Skeletal muscle tissue (tissue), 4 donors: ENCODE results near the gene PLEKHD1. TPM values are rescaled to one million over a fixed set of nuclear protein-coding genes. Genes with fewer than 3 reads are reported as not detected.
A peak's percentile ranks its signal among the peaks of the same experiment; 100 is the strongest.

Experiments used
- H3K27ac ChIP-seq: one replicate; pipeline ENCODE4 v1.7.0; 2013; ENCODE audit warnings: mild to moderate bottlenecking, low read depth, low read length, inconsistent platforms
- H3K27me3 ChIP-seq, 3 donors: one replicate each; pipeline ENCODE4 v1.7.0; 2013; ENCODE audit warnings: low read length in 3 of 3; ENCODE audit not compliant: control insufficient read depth in 3 of 3, insufficient read depth in 3 of 3
- H3K36me3 ChIP-seq, 3 donors: one replicate each; pipeline ENCODE4 v1.7.0; 2013; ENCODE audit warnings: low read length in 3 of 3; ENCODE audit not compliant: control insufficient read depth in 3 of 3, insufficient read depth in 3 of 3
- H3K4me1 ChIP-seq, 3 donors: one replicate each; pipeline ENCODE4 v1.7.0; 2013; ENCODE audit warnings: low read length in 3 of 3, mild to moderate bottlenecking in 3 of 3; ENCODE audit not compliant: control insufficient read depth in 3 of 3, insufficient read depth in 3 of 3
- H3K4me3 ChIP-seq, 3 donors: one replicate each; pipeline ENCODE4 v1.7.0; 2013; ENCODE audit warnings: low read length in 3 of 3
- H3K9ac ChIP-seq, 3 donors: one replicate each; pipeline ENCODE4 v1.7.0; 2013; ENCODE audit warnings: low read length in 3 of 3, mild to moderate bottlenecking in 3 of 3, moderate library complexity in 2 of 3, low read depth in 1 of 3
- H3K9me3 ChIP-seq, 3 donors: one replicate each; pipeline ENCODE4 v1.7.0; 2013; ENCODE audit warnings: low read length in 3 of 3; ENCODE audit not compliant: control insufficient read depth in 3 of 3
- total RNA-seq: library from RNA; depleted of rRNA; stranded (reverse); fragments of >200 nt; gene quantifications from one replicate; pipeline ENCODE4 v1.2.3, GENCODE V29; 2014
- donor health status: Osteomylitis.

The PLEKHD1 gene
- total RNA-seq, 1 donor from 2014 or later, result under 0.01 TPM

DNA sequence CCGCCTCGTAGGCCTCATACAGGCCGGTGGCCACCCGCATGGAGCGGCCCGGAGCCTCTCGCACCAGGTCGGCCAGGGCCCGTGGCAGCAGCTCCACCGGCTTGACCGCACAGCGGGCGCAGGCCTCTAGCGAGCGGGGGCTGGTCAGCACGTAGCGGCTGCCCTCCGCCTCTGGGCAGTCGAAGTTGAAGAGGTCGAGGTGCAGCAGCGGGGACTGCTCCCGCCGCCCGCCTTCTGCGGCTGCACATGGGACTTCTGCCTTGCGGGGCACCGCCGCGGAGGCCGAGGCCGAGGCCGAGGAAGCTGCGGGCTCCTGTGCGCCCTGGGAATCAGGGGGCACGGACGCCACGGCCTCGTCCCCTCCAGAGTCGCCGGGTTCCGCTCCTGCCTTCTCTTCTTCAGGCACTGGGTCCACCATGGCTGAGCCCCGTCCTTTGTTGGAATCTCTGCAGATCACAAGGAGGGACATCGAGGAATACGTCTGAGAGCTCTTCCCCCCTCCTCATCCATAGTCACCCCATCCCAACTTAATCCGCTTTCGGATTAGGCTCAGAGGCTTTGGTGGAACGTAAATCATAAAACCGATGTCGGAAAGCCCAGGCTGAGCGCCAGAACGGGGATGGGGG, 88.8 kb downstream of the PLEKHD1 start:
- peaks cover 30 to 34% (median 30%) of the 10 kb centered on the region in 3 donors for H3K4me1 ChIP-seq
- H3K27ac ChIP-seq, result no peak overlapping the region
- H3K4me3 ChIP-seq, result peak overlapping the region in 2 of 3 donors; percentile 43 to 52
- no peaks in the 10 kb centered on the region for H3K36me3 ChIP-seq
- H3K9ac ChIP-seq, result no peak overlapping the region
- H3K27me3 ChIP-seq, result peaks cover 74 to 85% (median 77%) of the 10 kb centered on the region in 3 donors
- H3K9me3 ChIP-seq, result no peaks in the 10 kb centered on the region

DNA sequence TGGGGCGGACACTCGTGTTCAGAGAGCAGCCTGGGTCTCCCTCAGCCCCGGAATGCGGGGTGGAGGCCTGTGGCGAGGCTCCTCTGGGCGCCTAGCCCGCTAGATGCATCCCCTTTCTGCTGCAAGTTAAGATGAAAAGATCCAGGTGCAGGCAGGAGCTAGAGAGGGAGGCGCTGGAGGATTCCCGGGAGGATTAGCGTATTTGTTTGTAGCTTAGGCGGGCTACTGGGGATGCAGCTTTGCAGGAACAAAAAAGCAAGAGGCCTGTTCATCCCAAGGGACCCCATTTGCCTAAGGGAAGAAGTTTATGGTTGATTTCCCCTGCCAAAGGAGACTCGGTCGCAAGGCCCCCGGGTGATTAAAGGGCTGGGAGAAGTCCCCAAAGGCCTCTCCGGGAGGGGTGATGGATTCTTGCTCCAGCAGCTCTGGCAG, 89.3 kb downstream of the PLEKHD1 start:
- Histone ChIP-seq H3K4me1 (peaks cover 30 to 34% (median 30%) of the 10 kb centered on the region in 3 donors), H3K27me3 (peaks cover 73 to 85% (median 74%) of the 10 kb centered on the region in 3 donors)

GRCh38 chr14:69574263-69574953, 89.9 kb downstream of the PLEKHD1 start, which contains the start of gene CCDC177:
CCDC177 (minus strand) TSS chr14:69574871; CDS start chr14:69573622, 1,249 bp downstream.
- Histone ChIP-seq H3K9ac (no peak within 1 kb of the TSS), H3K9me3 (no peaks in the 10 kb centered on the region), H3K27me3 (peaks cover 67 to 79% (median 74%) of the 10 kb centered on the region in 3 donors), H3K4me3 (peak within 1 kb of the TSS; percentile 23 to 52 (median 34)), H3K27ac (no peak within 1 kb of the TSS), H3K4me1 (peaks cover 30 to 34% (median 30%) of the 10 kb centered on the region in 3 donors), H3K36me3 (no peaks in the 10 kb centered on the region)

More for the DNA sequence above, 89.3 kb downstream of the PLEKHD1 start:
- H3K36me3 ChIP-seq, result no peaks in the 10 kb centered on the region
- H3K9me3 ChIP-seq, result no peaks in the 10 kb centered on the region
- H3K4me3 ChIP-seq, result peak overlapping the region in 2 of 3 donors; percentile 43 to 52
- no peak overlapping the region for H3K27ac ChIP-seq
- no peak overlapping the region for H3K9ac ChIP-seq

DNA sequence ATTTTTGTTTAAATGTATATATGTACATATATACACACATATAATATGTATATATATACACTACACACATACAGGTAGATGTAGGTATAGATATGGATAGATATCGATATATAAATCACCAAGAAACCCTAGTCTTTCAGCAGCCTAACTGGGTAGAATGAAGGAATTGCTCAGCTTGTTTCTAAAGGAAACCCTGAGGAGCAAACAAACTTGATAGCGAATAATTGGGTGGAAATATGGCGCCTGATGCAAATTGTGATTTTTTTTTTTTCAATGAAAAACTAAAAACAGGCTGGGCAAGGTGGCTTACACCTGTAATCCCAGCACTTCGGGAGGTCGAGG, 90.4 kb downstream of the PLEKHD1 start:
- Histone ChIP-seq H3K4me1 (peaks cover 30 to 34% (median 30%) of the 10 kb centered on the region in 3 donors), H3K27me3 (peaks cover 63 to 74% (median 72%) of the 10 kb centered on the region in 3 donors), H3K27ac (no peak overlapping the region), H3K4me3 (peak overlapping the region in 2 of 3 donors; percentile 23 to 34), H3K36me3 (no peaks in the 10 kb centered on the region), H3K9ac (no peak overlapping the region), H3K9me3 (no peaks in the 10 kb centered on the region)

GRCh38 chr14:69579476-69579875, 94.9 kb downstream of the PLEKHD1 start:
- Histone ChIP-seq H3K9me3 (no peaks in the 10 kb centered on the region), H3K27ac (no peak overlapping the region), H3K4me1 (peaks cover 3 to 21% (median 3%) of the 10 kb centered on the region in 3 donors), H3K4me3 (no peak overlapping the region), H3K9ac (no peak overlapping the region), H3K27me3 (peaks cover 27 to 31% (median 29%) of the 10 kb centered on the region in 3 donors), H3K36me3 (no peaks in the 10 kb centered on the region)

GRCh38 chr14:69580009-69580577, 95.6 kb downstream of the PLEKHD1 start:
- Histone ChIP-seq H3K4me3 (no peak overlapping the region), H3K36me3 (no peaks in the 10 kb centered on the region), H3K27me3 (peaks cover 22 to 26% (median 24%) of the 10 kb centered on the region in 3 donors), H3K9ac (no peak overlapping the region), H3K27ac (no peak overlapping the region), H3K9me3 (no peaks in the 10 kb centered on the region), H3K4me1 (peaks cover 0 to 16% (median 0%) of the 10 kb centered on the region in 3 donors)

Other genes with a start within 250 kb of the PLEKHD1 start
- gene GALNT16, start 224.6 kb upstream of the PLEKHD1 start, total RNA-seq, result 8.4 TPM
- 75.7 TPM for gene ERH, start 86.4 kb upstream of the PLEKHD1 start, total RNA-seq
- gene SLC39A9, start 86.0 kb upstream of the PLEKHD1 start, total RNA-seq, result 52.7 TPM
- not detected for gene CCDC177, start 90.1 kb downstream of the PLEKHD1 start, total RNA-seq
- 10.4 TPM for gene SUSD6, start 126.9 kb downstream of the PLEKHD1 start, total RNA-seq